GM12873 (cell line): ENCODE measurements around the gene ARHGEF38.
A peak's percentile ranks its signal among the peaks of the same experiment; 100 is the strongest.

Source experiments
- CTCF ChIP-seq: IDR thresholded peaks from 2 replicates; pipeline ENCODE4 v1.5.1; 2012; ENCODE audit warnings: low read depth, mild to moderate bottlenecking, moderate library complexity, low read length, control low read depth; ENCODE audit not compliant: insufficient read depth; ENCODE audit errors: missing control alignments

ARHGEF38 gene

GRCh38 chr4:105520819-105521790 lies 31.3 kb upstream of the ARHGEF38 start:
- peak; percentile 71 for TF ChIP-seq CTCF

- no peak for TF ChIP-seq CTCF
These were observed 25.8 kb upstream of the ARHGEF38 start for GRCh38 chr4:105526656-105527055.

GRCh38 chr4:105527081-105527480 lies 25.3 kb upstream of the ARHGEF38 start:
- no peak for TF ChIP-seq CTCF

GRCh38 chr4:105536601-105537000 lies 15.8 kb upstream of the ARHGEF38 start:
- no peak for TF ChIP-seq CTCF

GRCh38 chr4:105541420-105541819 lies 11.0 kb upstream of the ARHGEF38 start:
- TF ChIP-seq CTCF: no peak

GRCh38 chr4:105542039-105542438 lies 10.4 kb upstream of the ARHGEF38 start:
- no peak for TF ChIP-seq CTCF

- no peak for TF ChIP-seq CTCF
These were observed 9.1 kb upstream of the ARHGEF38 start for GRCh38 chr4:105543346-105543745.
